DND-41 (cell line): ENCODE data around the gene SFSWAP.

ENCODE experiments used
- ATAC-seq: fragments of 200-7000 bp; cut with Tn5 transposase; 3 replicates; pipeline ENCODE4 v1.9.1; 2021; ENCODE audit warnings: low read depth; ENCODE audit not compliant: insufficient read depth
- DNase-seq: peaks from one replicate; pipeline ENCODE4 v3.0.0-alpha.2; 2020
- H2AFZ ChIP-seq: 2 replicates; pipeline ENCODE4 v1.6.0; 2012; ENCODE audit warnings: low read depth, low read length
- H3K27ac ChIP-seq: 2 replicates; pipeline ENCODE4 v1.5.1; 2012; ENCODE audit warnings: low read length, inconsistent platforms
- H3K27me3 ChIP-seq: fragments of 200-600 bp; sonication (generic); 2 replicates; pipeline ENCODE4 v1.6.0; 2012; ENCODE audit warnings: low read length, mild to moderate bottlenecking, inconsistent platforms; ENCODE audit not compliant: insufficient read depth, poor library complexity
- H3K36me3 ChIP-seq: 2 replicates; pipeline ENCODE4 v1.5.1; 2012; ENCODE audit warnings: low read length, inconsistent platforms; ENCODE audit not compliant: insufficient read depth
- H3K4me1 ChIP-seq: 2 replicates; pipeline ENCODE4 v1.5.1; 2012; ENCODE audit warnings: mild to moderate bottlenecking, low read length; ENCODE audit not compliant: insufficient read depth
- H3K4me2 ChIP-seq: 2 replicates; pipeline ENCODE4 v1.6.0; 2012; ENCODE audit warnings: mild to moderate bottlenecking, moderate library complexity, low read length, inconsistent platforms; ENCODE audit not compliant: insufficient read depth
- H3K4me3 ChIP-seq, 2 experiments: fragments of 200-600 bp in 1 of 2; shearing (Covaris generic) in 1 of 2; 2 replicates each; pipeline ENCODE4 v1.5.1; 2012 to 2016; ENCODE audit warnings: inconsistent platforms in 2 of 2, low read length in 2 of 2, mild to moderate bottlenecking in 2 of 2, low read depth in 1 of 2, moderate library complexity in 1 of 2
- H3K79me2 ChIP-seq: 2 replicates; pipeline ENCODE4 v1.6.0; 2012; ENCODE audit warnings: low read length, inconsistent platforms; ENCODE audit not compliant: insufficient read depth
- H3K9ac ChIP-seq: 2 replicates; pipeline ENCODE4 v1.6.0; 2012; ENCODE audit warnings: low read depth, mild to moderate bottlenecking, inconsistent platforms, low read length, moderate library complexity
- H3K9me3 ChIP-seq: 2 replicates; pipeline ENCODE4 v1.5.1; 2012; ENCODE audit warnings: low read length, moderate library complexity, mild to moderate bottlenecking, inconsistent platforms; ENCODE audit not compliant: insufficient read depth, severe bottlenecking
- H4K20me1 ChIP-seq: 2 replicates; pipeline ENCODE4 v1.6.0; 2012; ENCODE audit warnings: low read length; ENCODE audit not compliant: insufficient read depth
- CTCF ChIP-seq: IDR thresholded peaks from 2 replicates; pipeline ENCODE4 v1.5.1; 2012; ENCODE audit warnings: borderline replicate concordance, low read length, moderate library complexity, mild to moderate bottlenecking; ENCODE audit not compliant: poor library complexity, severe bottlenecking; ENCODE audit errors: extremely low read depth
- EZH2 ChIP-seq: IDR thresholded peaks from 3 replicates; pipeline ENCODE4 v1.6.1; 2012; ENCODE audit warnings: borderline replicate concordance, low read depth, mild to moderate bottlenecking, moderate library complexity, low read length, inconsistent platforms; ENCODE audit not compliant: severe bottlenecking

Gene SFSWAP

GRCh38 chr12:131816495-131816894, 105.6 kb downstream of the SFSWAP start:
- peaks cover 6% of the 10 kb centered on the region for H3K9me3 ChIP-seq
- H3K79me2 ChIP-seq: no peaks in the 10 kb centered on the region
- DNase-seq (no peak), ATAC-seq (no peak)
- no peak overlapping the region for H3K4me2 ChIP-seq
- no peak overlapping the region for H3K9ac ChIP-seq
- H4K20me1 ChIP-seq: no peaks in the 10 kb centered on the region
- no peak overlapping the region for H3K4me3 ChIP-seq
- H3K36me3 ChIP-seq: no peaks in the 10 kb centered on the region
- H3K27me3 ChIP-seq: no peaks in the 10 kb centered on the region
- no peaks in the 10 kb centered on the region for H3K4me1 ChIP-seq
- no peak overlapping the region for H2AFZ ChIP-seq
- no peak overlapping the region for H3K27ac ChIP-seq
- TF ChIP-seq CTCF (no peak), EZH2 (no peak)

GRCh38 chr12:131817241-131817640, 106.4 kb downstream of the SFSWAP start:
- H3K27ac ChIP-seq: no peak overlapping the region
- no peak for DNase-seq
- H3K27me3 ChIP-seq: no peaks in the 10 kb centered on the region
- H3K9ac ChIP-seq: no peak overlapping the region
- H4K20me1 ChIP-seq: no peaks in the 10 kb centered on the region
- H3K4me2 ChIP-seq: no peak overlapping the region
- no peaks in the 10 kb centered on the region for H3K36me3 ChIP-seq
- no peaks in the 10 kb centered on the region for H3K79me2 ChIP-seq
- ATAC-seq: no peak
- no peak overlapping the region for H3K4me3 ChIP-seq
- peaks cover 6% of the 10 kb centered on the region for H3K9me3 ChIP-seq
- no peak overlapping the region for H2AFZ ChIP-seq
- TF ChIP-seq CTCF (no peak), EZH2 (no peak)
- no peaks in the 10 kb centered on the region for H3K4me1 ChIP-seq

GRCh38 chr12:131818821-131819585, 108.1 kb downstream of the SFSWAP start:
- TF ChIP-seq EZH2: no peak
- TF ChIP-seq CTCF: no peak
- DNase-seq (no peak), ATAC-seq (no peak)
- Histone ChIP-seq H2AFZ (no peak overlapping the region), H3K4me2 (no peak overlapping the region), H3K27ac (no peak overlapping the region), H3K79me2 (no peaks in the 10 kb centered on the region), H3K9me3 (no peaks in the 10 kb centered on the region), H3K4me3 (no peak overlapping the region), H3K27me3 (no peaks in the 10 kb centered on the region), H4K20me1 (no peaks in the 10 kb centered on the region; the same call in 1 of the 2 replicates), H3K4me1 (no peaks in the 10 kb centered on the region), H3K9ac (no peak overlapping the region), H3K36me3 (no peaks in the 10 kb centered on the region)

- no peak for ATAC-seq
- no peak overlapping the region for H3K9ac ChIP-seq
Measured at GRCh38 chr12:131824450-131824849, 113.6 kb downstream of the SFSWAP start.

More at GRCh38 chr12:131824450-131824849, 113.6 kb downstream of the SFSWAP start:
- no peaks in the 10 kb centered on the region for H3K9me3 ChIP-seq
- H3K4me3 ChIP-seq: no peak overlapping the region
- no peak overlapping the region for H2AFZ ChIP-seq
- no peaks in the 10 kb centered on the region; the same call in 1 of the 2 replicates for H4K20me1 ChIP-seq
- H3K79me2 ChIP-seq: no peaks in the 10 kb centered on the region
- no peaks in the 10 kb centered on the region for H3K36me3 ChIP-seq
- H3K4me2 ChIP-seq: no peak overlapping the region
- DNase-seq: no peak
- H3K27ac ChIP-seq: no peak overlapping the region
- no peaks in the 10 kb centered on the region for H3K27me3 ChIP-seq
- H3K4me1 ChIP-seq: no peaks in the 10 kb centered on the region
- no peak for TF ChIP-seq CTCF
- no peak for TF ChIP-seq EZH2
